NCI-H1417 treated with DMSO at 0.1 percent for 48 hours (cell line): ENCODE results near the gene SLC50A1.
A peak's percentile ranks its signal among the peaks of the same experiment; 100 is the strongest.

Experiments used
- DNase-seq: peaks from one replicate; lab custom pipeline; 2025; lab: John Stamatoyannopoulos, UW

SLC50A1 gene

DNA sequence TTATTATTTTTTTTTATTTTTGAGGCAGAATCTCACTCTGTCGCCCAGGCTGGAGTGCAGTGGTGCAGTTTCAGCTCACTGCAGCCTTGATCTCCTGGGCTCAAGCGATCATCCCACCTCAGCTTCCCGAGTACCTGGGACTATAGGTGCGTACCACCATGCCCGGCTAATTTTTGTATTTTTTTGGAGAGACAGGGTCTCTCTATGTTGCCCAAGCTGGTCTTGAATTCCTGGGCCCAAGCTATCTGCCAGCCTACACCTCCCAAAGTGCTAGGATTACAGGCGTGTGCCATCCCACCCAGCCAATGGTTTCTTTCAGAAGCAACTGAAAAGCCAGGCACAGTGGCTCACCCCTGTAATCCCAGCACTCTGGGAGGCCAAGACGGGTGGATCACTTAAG is 35.2 kb downstream of the SLC50A1 start:
- no peak for DNase-seq

DNA sequence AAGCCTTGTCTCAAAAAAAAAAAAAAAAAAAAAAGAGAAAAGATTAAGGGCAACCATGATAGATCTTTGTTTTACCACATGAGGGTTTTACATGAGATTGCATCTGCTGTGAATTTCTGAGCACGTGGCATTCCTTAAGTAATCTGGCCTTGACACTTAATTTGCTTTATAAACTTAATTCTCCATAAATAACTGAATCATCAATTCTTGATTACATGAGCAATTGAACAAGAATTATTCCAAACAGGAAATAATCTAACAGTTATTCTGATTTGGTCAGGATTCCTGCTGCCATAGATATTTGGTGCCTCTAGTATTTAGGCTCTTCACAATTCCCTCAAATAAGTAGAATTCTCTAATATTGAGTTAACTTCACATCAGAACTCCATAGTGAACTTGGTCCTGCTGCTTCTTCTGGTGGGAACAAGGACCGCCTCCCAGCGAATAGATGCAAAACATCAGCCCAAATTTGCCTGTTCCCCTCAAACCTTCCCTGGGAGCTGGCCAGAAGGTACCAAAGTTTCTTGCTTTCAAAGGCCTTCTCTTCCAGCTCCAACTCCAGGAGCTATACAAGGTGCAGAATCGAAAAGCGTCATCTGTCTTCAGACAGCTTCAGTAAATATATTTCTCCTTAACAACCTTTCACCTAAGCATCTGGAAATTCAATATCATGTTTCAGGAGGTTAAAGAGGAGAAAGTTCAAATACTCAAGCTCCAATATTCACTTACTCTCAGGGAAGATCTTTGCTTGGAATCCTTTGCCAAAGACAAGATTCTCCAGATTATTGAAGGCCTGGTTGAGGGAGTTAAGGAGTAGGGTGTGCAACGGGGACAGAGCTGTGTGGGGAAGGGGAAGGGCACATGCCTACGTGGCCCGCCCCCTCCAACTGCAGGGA is 36.4 kb downstream of the SLC50A1 start:
- DNase-seq, result no peak

DNA sequence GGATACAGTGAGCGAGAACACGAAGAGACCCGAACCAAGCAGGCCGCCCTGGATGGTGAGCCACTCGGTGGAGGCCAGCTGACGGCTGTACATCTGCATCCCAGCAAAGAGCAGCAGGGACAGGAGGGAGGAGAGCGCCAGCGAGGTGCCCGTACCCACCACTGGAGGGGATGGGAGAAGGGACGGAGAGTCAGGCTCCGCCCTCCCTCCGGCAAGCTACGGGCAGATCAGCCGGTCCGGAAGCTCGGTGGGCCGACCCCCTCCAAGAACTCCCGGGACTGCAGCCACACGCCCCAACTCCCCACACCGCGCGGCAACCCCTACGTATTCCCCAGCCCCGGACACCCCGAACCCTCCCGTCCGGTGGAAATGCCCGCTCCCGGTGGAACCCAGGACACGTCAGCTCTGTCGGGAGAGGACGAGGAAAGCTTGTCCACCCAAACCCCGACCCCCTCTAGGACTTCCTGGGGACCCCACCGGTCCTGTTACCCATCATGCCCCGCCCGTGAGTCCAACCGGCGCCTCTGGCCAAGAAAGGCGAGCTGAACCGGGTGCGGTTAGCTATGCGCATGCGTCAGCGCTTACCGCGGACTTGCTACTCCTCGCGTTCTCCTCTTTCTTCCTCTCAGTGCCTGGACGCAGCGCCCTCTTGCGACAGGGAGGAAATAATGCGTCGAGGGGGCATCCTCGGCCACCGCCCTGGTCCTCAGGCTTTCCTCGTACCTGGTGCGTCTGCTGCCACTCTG is 37.3 kb downstream of the SLC50A1 start, which contains the start of gene KRTCAP2:
Gene KRTCAP2, minus strand, starts transcription at position 573 of the 746 bp plus-strand sequence. Its CDS starts 80 bp downstream, at position 493.
- peak; percentile 84 for DNase-seq

DNA sequence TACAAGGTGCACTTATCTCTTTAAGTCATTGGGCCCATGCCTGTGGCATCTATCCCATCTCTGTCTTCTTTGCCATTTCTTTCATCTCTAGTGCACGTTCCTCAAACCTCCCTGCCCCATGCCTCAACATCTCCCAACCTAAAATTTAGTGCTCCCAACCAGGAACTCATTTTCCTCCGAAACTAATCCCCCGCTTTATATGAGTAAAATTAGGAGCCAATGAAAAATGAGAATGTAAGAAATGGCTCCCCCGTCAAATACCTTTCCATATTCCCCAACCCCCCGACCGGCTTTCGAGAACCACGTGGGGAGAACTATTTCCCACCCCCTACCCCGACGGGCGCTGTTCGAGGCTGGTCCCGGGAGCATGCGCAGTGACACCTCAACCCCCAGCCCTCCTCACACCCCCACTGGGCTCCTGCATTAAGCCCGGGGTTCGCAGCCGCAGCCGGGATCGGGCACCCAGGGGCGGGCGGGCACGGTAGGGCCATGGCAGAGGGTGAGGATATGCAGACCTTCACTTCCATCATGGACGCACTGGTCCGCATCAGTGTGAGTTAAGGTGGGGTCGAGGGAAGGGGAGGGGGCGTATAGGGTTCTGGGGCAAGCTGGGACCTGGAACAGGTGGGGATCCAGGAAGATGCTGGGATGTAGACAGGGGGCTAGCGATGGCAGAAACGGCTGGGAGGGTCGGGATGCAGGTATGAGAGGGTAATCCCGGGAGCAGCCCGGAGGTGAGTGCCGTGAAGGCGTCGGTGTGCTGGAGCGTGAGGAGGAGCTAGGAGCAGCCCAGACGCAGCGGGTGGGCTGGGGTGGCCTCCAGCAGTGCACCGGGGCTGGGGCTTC is 38.0 kb downstream of the SLC50A1 start, which contains the start of gene TRIM46:
Gene TRIM46, plus strand, starts transcription at position 372 of the 846 bp plus-strand sequence. Its CDS starts 118 bp downstream, at position 490.
- DNase-seq, result peak; percentile 60

DNA sequence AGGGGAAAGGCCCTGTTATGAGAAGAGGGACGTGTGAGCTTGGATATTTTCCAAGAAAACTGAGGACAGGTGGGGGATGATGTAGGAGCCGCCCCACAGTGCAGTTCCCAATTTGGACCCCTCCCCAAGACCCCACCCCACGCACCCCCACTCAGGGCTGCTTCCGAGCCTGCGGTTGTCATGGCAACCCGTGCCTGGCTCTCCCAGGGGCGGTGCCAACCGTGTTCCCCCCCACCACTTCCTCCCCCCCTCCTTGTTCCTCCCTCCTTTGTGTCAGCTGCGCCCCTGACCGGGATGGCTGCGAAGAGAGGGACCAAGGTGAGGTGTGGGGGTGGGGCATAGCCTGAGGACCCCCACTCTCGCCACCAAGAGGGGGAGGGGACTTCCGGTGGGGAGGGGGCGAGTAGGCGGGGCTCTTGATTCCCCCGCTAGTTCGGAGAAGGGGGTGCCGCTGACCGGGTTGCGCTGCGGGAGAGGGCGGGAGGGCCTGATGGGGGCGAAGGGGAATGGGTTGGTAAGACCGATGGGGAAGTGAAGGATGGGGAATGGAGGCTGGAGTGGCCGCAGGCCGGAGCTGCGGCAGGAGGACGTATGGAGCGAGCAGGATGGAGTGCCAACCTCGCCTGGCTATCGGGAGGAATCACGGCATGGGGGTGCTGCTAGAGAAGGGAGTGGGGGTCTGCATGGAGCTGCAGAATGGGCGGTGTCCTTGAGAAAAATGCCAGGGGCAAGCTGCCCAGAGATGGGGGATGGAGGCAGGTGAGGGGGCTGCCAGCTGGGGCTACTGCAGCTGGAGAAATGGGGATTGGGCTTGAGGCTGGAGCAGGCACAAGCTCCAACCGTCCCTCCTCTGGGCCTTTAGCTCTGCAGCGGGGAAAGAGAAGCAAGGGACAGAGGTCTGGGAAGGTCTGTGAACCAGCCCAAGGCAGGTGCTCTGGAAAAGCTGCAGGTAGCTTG is 39.0 kb downstream of the SLC50A1 start:
- peak; percentile 60 for DNase-seq

DNA sequence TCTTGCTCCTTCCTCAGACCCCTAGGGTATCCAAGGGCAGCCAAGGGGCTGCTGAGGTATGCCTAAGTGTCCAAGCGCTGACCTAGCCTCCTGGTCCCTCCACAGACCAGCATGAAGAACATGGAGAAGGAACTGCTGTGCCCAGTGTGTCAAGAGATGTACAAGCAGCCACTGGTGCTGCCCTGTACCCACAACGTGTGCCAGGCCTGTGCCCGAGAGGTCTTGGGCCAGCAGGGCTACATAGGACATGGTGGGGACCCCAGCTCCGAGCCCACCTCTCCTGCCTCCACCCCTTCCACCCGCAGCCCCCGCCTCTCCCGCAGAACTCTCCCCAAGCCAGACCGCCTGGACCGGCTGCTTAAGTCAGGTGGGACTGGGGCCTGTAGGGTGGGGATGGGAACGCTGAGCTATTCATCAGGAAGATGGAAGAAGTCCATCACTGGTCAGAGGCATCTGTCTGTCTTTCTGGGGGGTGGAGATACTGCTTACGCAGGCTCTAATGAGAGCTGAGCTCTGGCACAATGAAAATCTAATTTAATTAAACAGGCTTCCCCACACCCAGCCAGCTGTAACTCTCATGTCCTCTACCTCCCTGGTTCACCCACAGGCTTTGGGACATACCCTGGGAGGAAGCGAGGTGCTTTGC is 39.8 kb downstream of the SLC50A1 start:
- DNase-seq, result no peak

DNA sequence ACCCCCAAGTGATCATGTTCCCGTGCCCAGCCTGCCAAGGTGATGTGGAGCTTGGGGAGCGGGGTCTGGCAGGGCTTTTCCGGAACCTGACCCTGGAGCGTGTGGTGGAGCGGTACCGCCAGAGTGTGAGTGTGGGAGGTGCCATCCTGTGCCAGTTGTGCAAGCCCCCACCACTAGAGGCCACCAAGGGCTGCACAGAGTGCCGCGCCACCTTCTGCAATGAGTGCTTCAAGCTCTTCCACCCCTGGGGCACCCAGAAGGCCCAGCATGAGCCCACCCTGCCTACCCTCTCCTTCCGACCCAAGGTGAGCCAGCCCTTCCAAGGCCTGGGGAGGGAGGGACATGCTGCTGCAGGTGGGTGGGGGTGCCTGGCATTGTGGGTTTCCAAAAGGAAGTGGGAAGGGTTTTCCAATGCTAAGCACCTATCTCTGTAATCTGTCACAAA is 40.3 kb downstream of the SLC50A1 start:
- DNase-seq, result no peak

DNA sequence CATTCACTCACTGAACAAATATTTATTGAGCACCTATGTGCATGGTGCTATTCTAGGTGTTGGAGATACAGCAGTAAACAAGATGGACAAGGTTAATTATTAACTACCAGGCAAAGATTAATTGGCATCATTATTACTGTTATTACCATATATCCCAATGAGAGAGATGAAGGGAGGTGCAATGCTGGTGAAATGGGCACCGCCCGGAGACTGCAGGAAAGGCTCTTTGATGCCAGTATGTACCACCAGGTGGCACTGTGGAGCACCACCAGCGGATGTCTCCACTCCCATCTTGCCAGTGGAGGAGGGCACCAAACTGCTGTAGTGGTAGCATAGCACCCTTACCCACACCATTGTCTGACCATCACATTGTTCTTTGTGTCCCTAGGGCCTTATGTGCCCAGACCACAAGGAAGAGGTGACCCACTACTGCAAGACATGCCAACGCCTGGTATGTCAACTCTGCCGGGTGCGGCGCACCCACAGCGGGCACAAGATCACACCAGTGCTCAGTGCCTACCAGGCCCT is 41.0 kb downstream of the SLC50A1 start:
- DNase-seq, result peak; percentile 15

DNA sequence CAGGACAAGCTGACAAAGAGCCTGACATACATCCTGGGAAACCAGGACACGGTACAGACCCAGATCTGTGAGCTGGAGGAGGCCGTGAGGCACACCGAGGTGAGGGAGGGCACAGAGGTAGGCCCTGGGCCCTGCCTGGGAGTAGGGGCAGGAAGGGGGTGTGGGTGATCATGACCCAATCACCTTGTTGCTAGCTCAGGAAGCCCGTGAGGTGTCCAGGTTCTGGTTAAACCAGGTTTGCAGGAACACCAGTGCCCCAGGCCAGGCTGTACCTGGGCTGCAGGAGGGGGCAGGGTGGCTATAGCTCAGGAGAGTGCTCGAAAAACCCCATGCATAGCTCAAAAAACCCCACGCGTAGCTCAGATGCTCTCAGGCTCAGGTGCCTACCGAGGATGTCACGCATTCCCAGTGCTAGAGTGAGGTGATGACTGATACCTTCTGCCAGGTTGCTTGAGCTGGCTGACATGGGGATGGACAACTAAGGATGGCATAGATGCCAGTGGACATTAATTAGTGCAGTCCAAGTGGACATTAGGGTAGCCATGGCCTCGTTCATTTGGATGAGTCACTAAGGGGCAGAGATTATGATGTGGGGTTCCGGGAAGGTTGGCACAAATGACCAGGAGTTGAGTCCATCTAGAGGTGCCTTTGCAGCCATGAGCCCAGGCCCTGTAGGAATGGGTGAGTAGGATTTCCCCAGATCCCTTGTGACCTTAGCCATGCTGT is 41.7 kb downstream of the SLC50A1 start:
- no peak for DNase-seq

DNA sequence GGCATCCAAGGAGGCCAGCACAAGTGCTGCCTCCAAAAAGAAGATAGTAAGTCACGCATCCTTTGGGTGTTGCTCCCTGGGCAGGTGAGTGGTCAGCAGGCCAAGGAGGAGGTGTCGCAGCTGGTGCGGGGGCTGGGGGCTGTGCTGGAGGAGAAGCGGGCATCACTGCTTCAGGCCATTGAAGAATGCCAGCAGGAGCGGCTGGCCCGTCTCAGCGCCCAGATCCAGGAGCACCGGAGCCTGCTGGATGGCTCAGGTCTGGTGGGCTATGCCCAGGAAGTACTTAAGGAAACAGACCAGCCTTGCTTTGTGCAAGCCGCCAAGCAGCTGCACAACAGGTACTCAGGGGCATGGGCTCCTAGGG is 42.2 kb downstream of the SLC50A1 start:
- DNase-seq, result no peak

DNA sequence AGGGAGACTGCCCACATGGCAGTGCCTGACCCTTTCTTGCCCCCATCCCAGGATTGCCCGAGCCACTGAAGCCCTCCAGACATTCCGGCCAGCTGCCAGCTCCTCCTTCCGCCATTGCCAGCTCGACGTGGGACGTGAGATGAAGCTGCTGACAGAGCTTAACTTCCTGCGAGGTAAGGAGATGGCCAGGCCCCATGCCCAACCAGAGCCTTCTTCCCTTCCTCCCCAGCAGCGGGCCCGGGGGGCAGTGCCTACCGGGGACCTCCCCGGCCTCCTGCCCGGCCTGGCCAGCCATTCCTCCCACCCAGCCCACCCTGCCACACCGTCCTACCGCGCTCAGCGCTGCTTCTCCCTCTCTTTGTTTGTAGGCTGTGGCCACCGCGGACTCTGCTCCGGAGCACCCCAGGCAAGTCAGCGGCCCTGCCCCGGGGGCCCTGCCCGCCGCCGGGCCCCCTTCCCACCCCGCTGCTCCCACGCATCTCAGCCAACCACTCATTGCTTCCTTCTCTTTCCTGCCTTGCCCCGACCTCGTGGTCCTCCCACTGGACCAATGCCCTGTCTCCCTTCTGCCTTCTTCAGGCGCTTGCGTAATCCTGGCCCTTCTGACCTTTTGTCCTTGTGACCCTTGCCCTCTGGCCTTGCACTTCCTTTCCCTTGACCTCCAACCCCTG is 42.9 kb downstream of the SLC50A1 start:
- DNase-seq, result no peak

DNA sequence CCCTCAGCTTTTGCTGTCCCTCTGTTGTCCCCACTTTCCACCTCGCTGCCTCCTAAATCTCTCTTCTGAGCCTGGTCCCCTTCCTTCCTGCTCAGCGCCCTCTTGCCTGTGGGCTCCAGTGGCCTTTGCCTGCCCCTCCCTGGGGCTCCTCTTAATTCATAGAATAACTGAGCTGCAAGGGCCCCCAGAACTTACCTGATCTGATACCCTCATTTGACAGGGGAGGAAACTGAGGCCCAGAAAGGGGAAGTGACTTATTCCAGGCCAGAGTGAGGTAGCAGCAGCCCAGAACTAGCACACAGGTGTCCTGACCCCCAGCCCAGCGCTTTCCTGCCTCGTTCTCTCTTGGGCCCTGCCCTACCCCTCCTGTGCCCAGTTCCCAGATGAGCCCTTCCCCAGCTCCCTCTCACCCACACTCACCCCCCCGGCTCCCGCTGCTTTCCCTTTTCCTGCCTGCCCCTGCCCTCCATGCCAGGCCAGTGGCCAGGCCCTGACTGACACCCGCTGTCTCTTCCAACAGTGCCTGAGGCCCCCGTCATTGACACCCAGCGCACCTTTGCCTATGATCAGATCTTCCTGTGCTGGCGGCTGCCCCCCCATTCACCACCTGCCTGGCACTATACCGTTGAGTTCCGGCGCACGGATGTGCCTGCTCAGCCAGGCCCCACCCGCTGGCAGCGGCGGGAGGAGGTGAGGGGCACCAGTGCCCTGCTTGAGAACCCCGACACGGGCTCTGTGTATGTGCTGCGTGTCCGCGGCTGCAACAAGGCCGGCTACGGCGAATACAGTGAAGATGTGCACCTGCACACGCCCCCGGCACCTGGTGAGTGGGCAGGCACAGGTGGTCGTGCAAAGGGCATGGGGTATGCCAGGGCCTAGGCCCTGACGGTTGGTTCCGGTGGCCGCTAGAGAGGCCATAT is 43.7 kb downstream of the SLC50A1 start:
- DNase-seq, result no peak

DNA sequence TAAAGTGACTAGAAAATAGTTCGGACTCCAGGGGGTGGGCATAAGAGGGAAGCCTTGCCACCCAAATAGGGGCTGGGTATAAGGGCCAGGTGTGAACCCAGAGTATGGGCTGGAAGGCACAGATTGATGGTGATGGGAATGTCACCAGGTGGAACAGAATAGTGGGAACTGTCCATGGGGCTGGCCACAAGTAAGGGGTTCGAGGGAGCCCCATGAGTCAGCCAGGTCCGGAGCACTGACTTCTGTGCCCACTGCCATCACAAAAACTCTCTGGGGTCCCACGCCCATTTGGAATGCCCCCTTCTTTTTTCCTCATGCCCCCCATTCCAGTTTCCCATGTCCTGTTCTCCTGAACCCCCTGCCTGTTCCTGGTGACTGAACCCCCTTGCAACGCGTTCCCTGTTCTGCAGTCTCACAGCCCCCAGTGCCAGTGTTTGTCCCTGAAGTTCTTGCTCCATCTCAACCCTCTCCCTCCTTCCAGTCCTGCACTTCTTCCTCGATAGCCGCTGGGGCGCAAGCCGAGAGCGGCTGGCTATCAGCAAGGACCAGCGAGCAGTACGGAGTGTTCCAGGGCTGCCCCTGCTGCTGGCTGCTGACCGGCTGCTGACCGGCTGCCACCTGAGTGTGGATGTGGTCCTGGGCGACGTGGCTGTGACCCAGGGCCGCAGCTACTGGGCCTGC is 45.9 kb downstream of the SLC50A1 start:
- DNase-seq, result no peak

DNA sequence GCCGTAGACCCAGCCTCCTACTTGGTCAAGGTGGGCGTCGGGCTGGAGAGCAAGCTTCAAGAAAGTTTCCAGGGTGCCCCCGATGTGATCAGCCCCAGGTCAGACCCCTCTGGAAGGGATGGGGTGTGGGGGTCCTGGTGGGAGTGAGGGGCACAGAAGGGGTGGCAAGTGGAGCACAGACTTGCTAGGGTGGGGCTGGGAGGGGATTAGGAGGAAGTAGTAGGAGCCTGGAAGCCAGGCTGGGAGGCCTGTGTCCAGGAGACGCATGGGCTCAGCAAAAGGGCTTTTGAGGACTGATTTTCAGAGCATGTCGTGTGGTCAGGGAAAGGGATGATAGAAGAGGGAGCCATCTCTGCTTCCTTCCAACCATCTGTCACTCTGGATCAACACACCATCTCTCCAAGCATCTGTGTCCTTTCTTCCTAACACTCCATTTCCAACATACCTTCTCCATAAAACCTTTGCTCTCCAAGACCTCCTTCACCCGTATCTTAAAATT is 46.4 kb downstream of the SLC50A1 start:
- no peak for DNase-seq

DNA sequence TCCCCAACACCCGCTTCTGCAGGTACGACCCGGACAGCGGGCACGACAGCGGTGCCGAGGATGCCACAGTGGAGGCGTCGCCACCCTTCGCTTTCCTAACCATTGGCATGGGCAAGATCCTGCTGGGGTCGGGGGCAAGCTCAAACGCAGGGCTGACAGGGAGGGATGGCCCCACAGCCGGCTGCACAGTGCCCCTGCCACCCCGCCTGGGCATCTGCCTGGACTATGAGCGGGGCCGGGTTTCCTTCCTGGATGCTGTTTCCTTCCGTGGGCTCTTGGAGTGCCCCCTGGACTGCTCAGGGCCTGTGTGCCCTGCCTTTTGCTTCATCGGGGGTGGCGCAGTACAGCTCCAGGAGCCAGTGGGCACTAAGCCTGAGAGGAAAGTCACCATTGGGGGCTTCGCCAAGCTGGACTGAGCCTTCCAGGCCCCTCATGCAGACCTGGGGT is 48.1 kb downstream of the SLC50A1 start:
- no peak for DNase-seq

DNA sequence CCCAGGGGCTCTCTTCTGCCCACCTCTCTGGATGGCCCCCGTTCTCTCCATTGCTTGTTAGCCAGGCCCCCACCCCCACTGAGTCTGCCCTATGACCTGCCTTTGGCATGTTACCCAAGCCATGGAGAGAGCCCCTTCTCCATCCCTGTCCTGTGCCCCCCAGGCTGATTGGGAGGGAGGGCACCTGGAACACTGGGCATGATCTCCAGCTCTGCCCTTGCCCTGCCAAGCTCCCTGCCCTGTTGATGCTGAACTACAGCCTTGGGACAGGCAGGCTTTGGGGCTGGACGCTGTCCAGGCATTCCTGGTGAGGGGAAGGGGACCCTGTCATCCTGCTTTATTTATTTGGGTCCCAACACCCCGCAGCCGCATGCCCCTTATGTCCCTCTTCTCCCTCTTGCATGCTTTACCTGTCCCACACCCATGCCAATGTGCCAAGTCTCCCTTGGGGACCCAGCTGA is 48.7 kb downstream of the SLC50A1 start:
- no peak for DNase-seq
